Measurements from ENCODE around the gene LGR5. TPM values are rescaled to one million over a fixed set of nuclear protein-coding genes. Genes with fewer than 3 reads are reported as not detected.

Gene LGR5
- total RNA-seq, 1 donor from 2014 or later = not detected

GRCh38 chr12:71447691-71448132 is 8.1 kb downstream of the LGR5 start:
- H3K27ac Mint-ChIP-seq = no peak overlapping the region
- peaks cover 30% of the 10 kb centered on the region for H3K27me3 Mint-ChIP-seq
- no peak overlapping the region for H3K4me3 Mint-ChIP-seq
- DNase-seq = no peak
- no peaks in the 10 kb centered on the region for H3K9me3 Mint-ChIP-seq
- intact Hi-C loops (cut with micrococcal nuclease) = no loop called here
- no peaks in the 10 kb centered on the region for H3K4me1 Mint-ChIP-seq
- no peaks in the 10 kb centered on the region for H3K36me3 Mint-ChIP-seq (ENCODE audit: low read depth)

- H3K27me3 Mint-ChIP-seq = peaks cover 25% of the 10 kb centered on the region
- intact Hi-C loops (cut with micrococcal nuclease) = no loop called here
- no peak for DNase-seq
- H3K36me3 Mint-ChIP-seq (ENCODE audit: low read depth) = no peaks in the 10 kb centered on the region
- H3K27ac Mint-ChIP-seq = no peak overlapping the region
- H3K9me3 Mint-ChIP-seq = no peaks in the 10 kb centered on the region
- H3K4me1 Mint-ChIP-seq = no peaks in the 10 kb centered on the region
- no peak overlapping the region for H3K4me3 Mint-ChIP-seq
Measured at GRCh38 chr12:71448150-71448581, 8.6 kb downstream of the LGR5 start.

- intact Hi-C loops (cut with micrococcal nuclease) = no loop called here
- H3K27me3 Mint-ChIP-seq = peaks cover 25% of the 10 kb centered on the region
- H3K4me1 Mint-ChIP-seq = no peaks in the 10 kb centered on the region
- H3K36me3 Mint-ChIP-seq (ENCODE audit: low read depth) = no peaks in the 10 kb centered on the region
- no peak overlapping the region for H3K27ac Mint-ChIP-seq
- no peak overlapping the region for H3K4me3 Mint-ChIP-seq
- H3K9me3 Mint-ChIP-seq = no peaks in the 10 kb centered on the region
- no peak for DNase-seq
Measured at GRCh38 chr12:71449373-71450070, 9.9 kb downstream of the LGR5 start.

GRCh38 chr12:71452006-71452405 is 12.4 kb downstream of the LGR5 start:
- DNase-seq = no peak
- Mint-ChIP-seq H3K27me3 (peaks cover 19% of the 10 kb centered on the region), H3K9me3 (no peaks in the 10 kb centered on the region), H3K4me3 (no peak overlapping the region), H3K27ac (no peak overlapping the region), H3K36me3 (ENCODE audit: low read depth) (no peaks in the 10 kb centered on the region), H3K4me1 (no peaks in the 10 kb centered on the region)
- intact Hi-C loops (cut with micrococcal nuclease) = no loop called here

- no peaks in the 10 kb centered on the region for H3K36me3 Mint-ChIP-seq (ENCODE audit: low read depth)
- H3K27ac Mint-ChIP-seq = no peak overlapping the region
- intact Hi-C loops (cut with micrococcal nuclease) = no loop called here
- peaks cover 10% of the 10 kb centered on the region for H3K27me3 Mint-ChIP-seq
- H3K4me3 Mint-ChIP-seq = no peak overlapping the region
- DNase-seq = no peak
- no peaks in the 10 kb centered on the region for H3K4me1 Mint-ChIP-seq
- H3K9me3 Mint-ChIP-seq = no peaks in the 10 kb centered on the region
Measured at GRCh38 chr12:71455028-71455737, 15.6 kb downstream of the LGR5 start.

GRCh38 chr12:71456316-71456715 is 16.7 kb downstream of the LGR5 start:
- H3K4me3 Mint-ChIP-seq = no peak overlapping the region
- intact Hi-C loops (cut with micrococcal nuclease) = no loop called here

GRCh38 chr12:71456990-71457389 is 17.4 kb downstream of the LGR5 start:
- Mint-ChIP-seq H3K27me3 (peaks cover 9% of the 10 kb centered on the region), H3K4me3 (no peak overlapping the region), H3K9me3 (no peaks in the 10 kb centered on the region), H3K36me3 (ENCODE audit: low read depth) (no peaks in the 10 kb centered on the region), H3K4me1 (no peaks in the 10 kb centered on the region), H3K27ac (no peak overlapping the region)
- no peak for DNase-seq
- intact Hi-C loops (cut with micrococcal nuclease) = no loop called here

More at GRCh38 chr12:71456316-71456715, 16.7 kb downstream of the LGR5 start:
- no peak overlapping the region for H3K27ac Mint-ChIP-seq
- no peaks in the 10 kb centered on the region for H3K36me3 Mint-ChIP-seq (ENCODE audit: low read depth)
- no peaks in the 10 kb centered on the region for H3K4me1 Mint-ChIP-seq
- DNase-seq = no peak
- H3K9me3 Mint-ChIP-seq = no peaks in the 10 kb centered on the region
- peaks cover 10% of the 10 kb centered on the region for H3K27me3 Mint-ChIP-seq

GRCh38 chr12:71460318-71460717 is 20.7 kb downstream of the LGR5 start:
- no peak for DNase-seq
- Mint-ChIP-seq H3K4me1 (no peaks in the 10 kb centered on the region), H3K27me3 (peaks cover 2% of the 10 kb centered on the region), H3K27ac (no peak overlapping the region), H3K9me3 (no peaks in the 10 kb centered on the region), H3K36me3 (ENCODE audit: low read depth) (no peaks in the 10 kb centered on the region), H3K4me3 (no peak overlapping the region)
- intact Hi-C loops (cut with micrococcal nuclease) = no loop called here

- no peak for DNase-seq
- intact Hi-C loops (cut with micrococcal nuclease) = no loop called here
- no peaks in the 10 kb centered on the region for H3K4me1 Mint-ChIP-seq
- H3K9me3 Mint-ChIP-seq = no peaks in the 10 kb centered on the region
- H3K27ac Mint-ChIP-seq = no peak overlapping the region
- no peaks in the 10 kb centered on the region for H3K36me3 Mint-ChIP-seq (ENCODE audit: low read depth)
- H3K27me3 Mint-ChIP-seq = peaks cover 2% of the 10 kb centered on the region
- H3K4me3 Mint-ChIP-seq = no peak overlapping the region
Measured at GRCh38 chr12:71460850-71461609, 21.4 kb downstream of the LGR5 start.

- H3K4me1 Mint-ChIP-seq = no peaks in the 10 kb centered on the region
- no peaks in the 10 kb centered on the region for H3K36me3 Mint-ChIP-seq (ENCODE audit: low read depth)
- no peak overlapping the region for H3K4me3 Mint-ChIP-seq
- peaks cover 2% of the 10 kb centered on the region for H3K27me3 Mint-ChIP-seq
- no peak overlapping the region for H3K27ac Mint-ChIP-seq
- no peak for DNase-seq
- intact Hi-C loops (cut with micrococcal nuclease) = no loop called here
- no peaks in the 10 kb centered on the region for H3K9me3 Mint-ChIP-seq
Measured at GRCh38 chr12:71461787-71462328, 22.3 kb downstream of the LGR5 start.

GRCh38 chr12:71465796-71466195 is 26.2 kb downstream of the LGR5 start:
- Mint-ChIP-seq H3K27me3 (peaks cover 2% of the 10 kb centered on the region), H3K27ac (no peak overlapping the region)

GRCh38 chr12:71469258-71469750 is 29.7 kb downstream of the LGR5 start:
- Mint-ChIP-seq H3K9me3 (no peaks in the 10 kb centered on the region), H3K4me1 (no peaks in the 10 kb centered on the region), H3K27ac (no peak overlapping the region), H3K36me3 (ENCODE audit: low read depth) (no peaks in the 10 kb centered on the region), H3K4me3 (no peak overlapping the region), H3K27me3 (peaks cover under 1% of the 10 kb centered on the region)
- intact Hi-C loops (cut with micrococcal nuclease) = no loop called here
- DNase-seq = no peak

More at GRCh38 chr12:71465796-71466195, 26.2 kb downstream of the LGR5 start:
- DNase-seq = no peak
- intact Hi-C loops (cut with micrococcal nuclease) = no loop called here
- Mint-ChIP-seq H3K9me3 (no peaks in the 10 kb centered on the region), H3K36me3 (ENCODE audit: low read depth) (no peaks in the 10 kb centered on the region), H3K4me1 (no peaks in the 10 kb centered on the region), H3K4me3 (no peak overlapping the region)

GRCh38 chr12:71472441-71472911 is 32.9 kb downstream of the LGR5 start:
- Mint-ChIP-seq H3K27ac (no peak overlapping the region), H3K36me3 (ENCODE audit: low read depth) (no peaks in the 10 kb centered on the region), H3K27me3 (no peaks in the 10 kb centered on the region), H3K4me3 (no peak overlapping the region), H3K4me1 (no peaks in the 10 kb centered on the region), H3K9me3 (no peaks in the 10 kb centered on the region)
- intact Hi-C loops (cut with micrococcal nuclease) = no loop called here
- DNase-seq = no peak

Data from activated CD4-positive, alpha-beta T cell treated with anti-CD3 and anti-CD28 coated beads, Interleukin-2, amount 10 ng/mL, durations not matched to agents 24 days and 14 days (primary cell).